HepG2 (cell line): ENCODE measurements around the gene HDLBP. TPM values are rescaled to one million over a fixed set of nuclear protein-coding genes. Genes with fewer than 3 reads are reported as not detected.

Source experiments
- ATAC-seq: fragments of 200-7000 bp; cut with Tn5 transposase; 3 replicates; pipeline ENCODE4 v1.9.1; 2020; ENCODE audit warnings: mild to moderate bottlenecking, moderate library complexity
- BruUV-seq: library from RNA; stranded (reverse); fragments of 400-500 nt; replicated peaks from 2 replicates; lab custom pipeline; 2021; lab: Mats Ljungman, UMichigan
- CTCF ChIA-PET: fragments of 300-600 bp; formaldehyde crosslinking; extraction: SDS; loops from one replicate; lab custom pipeline; 2021; ENCODE audit warnings: low total read pairs, inconsistent platforms, low intra/inter-chr PET ratio; lab: Yijun Ruan, JAX
- POLR2A ChIA-PET: fragments of 350-600 bp; sonication (Branson Sonifier 250); formaldehyde crosslinking; loops from one replicate; lab custom pipeline; 2020; ENCODE audit warnings: antibody characterized with exemption, inconsistent platforms; lab: Yijun Ruan, JAX
- DNase-seq: peaks from one replicate; pipeline ENCODE4 v3.0.0-alpha.2; 2015; ENCODE audit warnings: low spot score
- FAIRE-seq: peaks from 3 replicates; lab custom pipeline; 2011; peaks lifted over from hg19 to GRCh38; lab: Jason Lieb, UNC
- H2AFZ ChIP-seq: one replicate; pipeline ENCODE4 v1.6.1; 2011; ENCODE audit warnings: low read length, inconsistent platforms
- H3K27ac ChIP-seq: fragments of 300-600 bp; 3 replicates; pipeline ENCODE4 v1.8.0; 2011; ENCODE audit warnings: mixed run types, mild to moderate bottlenecking, mixed read lengths, low read length, inconsistent platforms; ENCODE audit not compliant: insufficient read depth; ENCODE audit errors: extremely low read length
- H3K27me3 ChIP-seq, 2 experiments: fragments of 200-600 bp in 1 of 2; 2 replicates in 1 of 2; 3 replicates in 1 of 2; pipeline versions ENCODE4 v1.6.0 to v1.8.0; 2011; ENCODE audit warnings: low read length in 2 of 2, mild to moderate bottlenecking in 2 of 2, moderate library complexity in 2 of 2, inconsistent platforms in 1 of 2; ENCODE audit not compliant: insufficient read depth in 2 of 2, control insufficient read depth in 1 of 2
- H3K36me3 ChIP-seq, 2 experiments: fragments of 200-600 bp in 1 of 2; replicated peaks in 1 of 2; 2 replicates in 1 of 2; 3 replicates in 1 of 2; pipeline versions ENCODE4 v1.5.1 to v1.8.0; 2011; ENCODE audit warnings: low read length in 2 of 2, inconsistent platforms in 1 of 2; ENCODE audit not compliant: insufficient read depth in 2 of 2, control insufficient read depth in 1 of 2
- H3K4me1 ChIP-seq: 2 replicates; pipeline ENCODE4 v1.5.1; 2012; ENCODE audit warnings: low read length, inconsistent platforms; ENCODE audit not compliant: insufficient read depth
- H3K4me2 ChIP-seq: 2 replicates; pipeline ENCODE4 v1.6.0; 2011; ENCODE audit warnings: low read depth, low read length, inconsistent platforms
- H3K4me3 ChIP-seq, 3 experiments: fragments of 200-600 bp in 1 of 3; sonication (generic), shearing (Covaris generic) in 1 of 3; replicated peaks in 1 of 3; 2 replicates each; pipeline ENCODE4 v1.5.1; 2011 to 2016; ENCODE audit warnings: low read length in 3 of 3, inconsistent platforms in 2 of 3, low read depth in 2 of 3, mild to moderate bottlenecking in 2 of 3, control low read depth in 1 of 3, mixed read lengths in 1 of 3; ENCODE audit not compliant: insufficient read depth in 1 of 3
- H3K79me2 ChIP-seq: one replicate; pipeline ENCODE4 v1.6.1; 2011; ENCODE audit warnings: low read length, inconsistent platforms; ENCODE audit not compliant: insufficient read depth
- H3K9ac ChIP-seq: 2 replicates; pipeline ENCODE4 v1.6.0; 2011; ENCODE audit warnings: mild to moderate bottlenecking, low read depth, low read length, inconsistent platforms; ENCODE audit not compliant: insufficient read depth
- H3K9me3 ChIP-seq: 2 replicates; pipeline ENCODE4 v1.5.1; 2012; ENCODE audit warnings: mild to moderate bottlenecking, low read length
- H4K20me1 ChIP-seq: 2 replicates; pipeline ENCODE4 v1.6.0; 2011; ENCODE audit warnings: inconsistent platforms, mild to moderate bottlenecking, low read length, moderate library complexity; ENCODE audit not compliant: insufficient read depth
- CENPX ChIP-seq: sonication (generic); formaldehyde crosslinking; IDR thresholded peaks from 2 replicates; pipeline ENCODE4 v1.9.0; 2021; ENCODE audit warnings: mild to moderate bottlenecking, missing genetic modification reagents, moderate library complexity
- HMG20B ChIP-seq: conservative IDR thresholded peaks from 2 replicates; pipeline ENCODE4 v1.6.1; 2016; ENCODE audit warnings: missing genetic modification reagents, missing compliant biosample characterization
- RFX5 ChIP-seq: IDR thresholded peaks from 2 replicates; pipeline ENCODE4 v1.6.1; 2011; ENCODE audit warnings: low read depth, low read length, improper control_type of control experiment
- ZFP82 ChIP-seq: sonication (generic); formaldehyde crosslinking; IDR thresholded peaks from 2 replicates; pipeline ENCODE4 v1.5.1; 2020; ENCODE audit warnings: mild to moderate bottlenecking, missing genetic modification reagents, borderline replicate concordance
- ZNF207 ChIP-seq: fragments of 450-650 bp; IDR thresholded peaks from 2 replicates; pipeline ENCODE4 v1.6.1; 2016; ENCODE audit warnings: antibody characterized with exemption, borderline replicate concordance
- ZNF430 ChIP-seq: sonication (generic); formaldehyde crosslinking; IDR thresholded peaks from 2 replicates; pipeline ENCODE4 v1.9.0; 2021; ENCODE audit warnings: mild to moderate bottlenecking, missing genetic modification reagents
- ZNF747 ChIP-seq: sonication (generic); formaldehyde crosslinking; IDR thresholded peaks from 2 replicates; pipeline ENCODE4 v1.8.1; 2023; ENCODE audit warnings: missing genetic modification reagents, mild to moderate bottlenecking, borderline replicate concordance
- WGBS: methylation state at CpG from one replicate; pipeline ENCODE4 v1.1.6; 2017; ENCODE audit warnings: low lambda C conversion rate; 5-methylcytosine and 5-hydroxymethylcytosine counted together
- in situ Hi-C: cut with HindIII; loops from 2 replicates; pipeline ENCODE4 v1.10.0; 2017; ENCODE audit warnings: low pct_unique_long_range_greater_than_20kb; ENCODE audit not compliant: extremely low pct_ligation_motif_present
- intact Hi-C: fragments of 100-400 bp; cut with micrococcal nuclease; formaldehyde crosslinking; loops from one replicate; pipeline ENCODE4 v1.10.0; 2022; ENCODE audit not compliant: unreplicated experiment
- polyA plus RNA-seq, 8 experiments: library from polyadenylated mRNA; depleted of rRNA in 3 of 8; stranded (reverse) in 7 of 8; unstranded in 1 of 8; fragments of >200 nt; fragmentation: Illumina TruSeq in 4 of 8; extraction: Trizol in 4 of 8; gene quantifications; 2 replicates each; pipeline versions ENCODE4 v1.2.1 to v1.2.3, GENCODE V29; 2011 to 2016; ENCODE audit warnings: low read depth in 4 of 8, missing spikeins in 1 of 8, mixed read lengths in 1 of 8; ENCODE audit not compliant: insufficient read depth in 1 of 8
- total RNA-seq, 5 experiments: library from RNA; depleted of rRNA; stranded (reverse); fragments of >200 nt; fragmentation: Illumina TruSeq; extraction: Trizol; gene quantifications; 2 replicates each; pipeline ENCODE4 v1.2.3, GENCODE V29; 2016; ENCODE audit warnings: low read depth in 1 of 5
- TF ChIP-seq, protein P1 (sequence below): sonication (generic); formaldehyde crosslinking; IDR thresholded peaks from 2 replicates; pipeline ENCODE4 v1.4.0; 2020; ENCODE audit warnings: missing genetic modification reagents
- TF ChIP-seq, protein P2 (sequence below): sonication (generic); formaldehyde crosslinking; IDR thresholded peaks from 2 replicates; pipeline ENCODE4 v1.4.0; 2020; ENCODE audit warnings: missing genetic modification reagents, borderline replicate concordance

HDLBP gene
- total and polyA plus RNA-seq, 2 of the 13 experiments (the other 11 are each of a cell fraction or from before 2014, with no cell fraction given), result 464 to 707 TPM

- POLR2A ChIA-PET, result no interaction called here
- CTCF ChIA-PET, result no interaction called here
- WGBS, result 76% methylated on average over 9 of the region's 9 CpGs
- Histone ChIP-seq H3K9me3 (no peaks in the 10 kb centered on the region), H3K79me2 (no peaks in the 10 kb centered on the region), H3K4me3 (no peak overlapping the region), H3K9ac (no peak overlapping the region), H3K27me3 (peaks cover 8 to 22% of the 10 kb centered on the region in 2 experiments), H3K36me3 (peaks cover 3 to 9% of the 10 kb centered on the region in 2 experiments; a peak in 3 of 5 replicates), H3K4me2 (no peak overlapping the region), H2AFZ (no peak overlapping the region), H3K4me1 (peaks cover 14% of the 10 kb centered on the region), H3K27ac (no peak overlapping the region), H4K20me1 (no peaks in the 10 kb centered on the region)
- in situ Hi-C loops (no loop called here), intact Hi-C loops (no loop called here)
- DNase-seq (no peak), ATAC-seq (no peak), FAIRE-seq (no peak)
- TF ChIP-seq ZNF430 (CRISPR knock-in tag), result no peak
- no peak for TF ChIP-seq HMG20B
- TF ChIP-seq, protein P1, sequence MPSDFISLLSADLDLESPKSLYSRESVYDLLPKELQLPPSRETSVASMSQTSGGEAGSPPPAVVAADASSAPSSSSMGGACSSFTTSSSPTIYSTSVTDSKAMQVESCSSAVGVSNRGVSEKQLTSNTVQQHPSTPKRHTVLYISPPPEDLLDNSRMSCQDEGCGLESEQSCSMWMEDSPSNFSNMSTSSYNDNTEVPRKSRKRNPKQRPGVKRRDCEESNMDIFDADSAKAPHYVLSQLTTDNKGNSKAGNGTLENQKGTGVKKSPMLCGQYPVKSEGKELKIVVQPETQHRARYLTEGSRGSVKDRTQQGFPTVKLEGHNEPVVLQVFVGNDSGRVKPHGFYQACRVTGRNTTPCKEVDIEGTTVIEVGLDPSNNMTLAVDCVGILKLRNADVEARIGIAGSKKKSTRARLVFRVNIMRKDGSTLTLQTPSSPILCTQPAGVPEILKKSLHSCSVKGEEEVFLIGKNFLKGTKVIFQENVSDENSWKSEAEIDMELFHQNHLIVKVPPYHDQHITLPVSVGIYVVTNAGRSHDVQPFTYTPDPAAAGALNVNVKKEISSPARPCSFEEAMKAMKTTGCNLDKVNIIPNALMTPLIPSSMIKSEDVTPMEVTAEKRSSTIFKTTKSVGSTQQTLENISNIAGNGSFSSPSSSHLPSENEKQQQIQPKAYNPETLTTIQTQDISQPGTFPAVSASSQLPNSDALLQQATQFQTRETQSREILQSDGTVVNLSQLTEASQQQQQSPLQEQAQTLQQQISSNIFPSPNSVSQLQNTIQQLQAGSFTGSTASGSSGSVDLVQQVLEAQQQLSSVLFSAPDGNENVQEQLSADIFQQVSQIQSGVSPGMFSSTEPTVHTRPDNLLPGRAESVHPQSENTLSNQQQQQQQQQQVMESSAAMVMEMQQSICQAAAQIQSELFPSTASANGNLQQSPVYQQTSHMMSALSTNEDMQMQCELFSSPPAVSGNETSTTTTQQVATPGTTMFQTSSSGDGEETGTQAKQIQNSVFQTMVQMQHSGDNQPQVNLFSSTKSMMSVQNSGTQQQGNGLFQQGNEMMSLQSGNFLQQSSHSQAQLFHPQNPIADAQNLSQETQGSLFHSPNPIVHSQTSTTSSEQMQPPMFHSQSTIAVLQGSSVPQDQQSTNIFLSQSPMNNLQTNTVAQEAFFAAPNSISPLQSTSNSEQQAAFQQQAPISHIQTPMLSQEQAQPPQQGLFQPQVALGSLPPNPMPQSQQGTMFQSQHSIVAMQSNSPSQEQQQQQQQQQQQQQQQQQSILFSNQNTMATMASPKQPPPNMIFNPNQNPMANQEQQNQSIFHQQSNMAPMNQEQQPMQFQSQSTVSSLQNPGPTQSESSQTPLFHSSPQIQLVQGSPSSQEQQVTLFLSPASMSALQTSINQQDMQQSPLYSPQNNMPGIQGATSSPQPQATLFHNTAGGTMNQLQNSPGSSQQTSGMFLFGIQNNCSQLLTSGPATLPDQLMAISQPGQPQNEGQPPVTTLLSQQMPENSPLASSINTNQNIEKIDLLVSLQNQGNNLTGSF, result no peak
- TF ChIP-seq CENPX (CRISPR knock-in tag), result no peak
- TF ChIP-seq ZNF207, result no peak
- TF ChIP-seq ZFP82 (CRISPR knock-in tag), result no peak
- TF ChIP-seq RFX5, result no peak
- no peak for TF ChIP-seq ZNF747 (CRISPR knock-in tag)
- TF ChIP-seq, protein P2, sequence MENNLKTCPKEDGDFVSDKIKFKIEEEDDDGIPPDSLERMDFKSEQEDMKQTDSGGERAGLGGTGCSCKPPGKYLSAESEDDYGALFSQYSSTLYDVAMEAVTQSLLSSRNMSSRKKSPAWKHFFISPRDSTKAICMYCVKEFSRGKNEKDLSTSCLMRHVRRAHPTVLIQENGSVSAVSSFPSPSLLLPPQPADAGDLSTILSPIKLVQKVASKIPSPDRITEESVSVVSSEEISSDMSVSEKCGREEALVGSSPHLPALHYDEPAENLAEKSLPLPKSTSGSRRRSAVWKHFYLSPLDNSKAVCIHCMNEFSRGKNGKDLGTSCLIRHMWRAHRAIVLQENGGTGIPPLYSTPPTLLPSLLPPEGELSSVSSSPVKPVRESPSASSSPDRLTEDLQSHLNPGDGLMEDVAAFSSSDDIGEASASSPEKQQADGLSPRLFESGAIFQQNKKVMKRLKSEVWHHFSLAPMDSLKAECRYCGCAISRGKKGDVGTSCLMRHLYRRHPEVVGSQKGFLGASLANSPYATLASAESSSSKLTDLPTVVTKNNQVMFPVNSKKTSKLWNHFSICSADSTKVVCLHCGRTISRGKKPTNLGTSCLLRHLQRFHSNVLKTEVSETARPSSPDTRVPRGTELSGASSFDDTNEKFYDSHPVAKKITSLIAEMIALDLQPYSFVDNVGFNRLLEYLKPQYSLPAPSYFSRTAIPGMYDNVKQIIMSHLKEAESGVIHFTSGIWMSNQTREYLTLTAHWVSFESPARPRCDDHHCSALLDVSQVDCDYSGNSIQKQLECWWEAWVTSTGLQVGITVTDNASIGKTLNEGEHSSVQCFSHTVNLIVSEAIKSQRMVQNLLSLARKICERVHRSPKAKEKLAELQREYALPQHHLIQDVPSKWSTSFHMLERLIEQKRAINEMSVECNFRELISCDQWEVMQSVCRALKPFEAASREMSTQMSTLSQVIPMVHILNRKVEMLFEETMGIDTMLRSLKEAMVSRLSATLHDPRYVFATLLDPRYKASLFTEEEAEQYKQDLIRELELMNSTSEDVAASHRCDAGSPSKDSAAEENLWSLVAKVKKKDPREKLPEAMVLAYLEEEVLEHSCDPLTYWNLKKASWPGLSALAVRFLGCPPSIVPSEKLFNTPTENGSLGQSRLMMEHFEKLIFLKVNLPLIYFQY (CRISPR knock-in tag), result no peak
- no TSS peak for BruUV-seq
Measured at GRCh38 chr2:241184901-241185300, 130.6 kb downstream of the HDLBP start.
